IPS DF 6.9 (cell line): Measurements from ENCODE around the gene BTBD7.
A peak's percentile ranks its signal among the peaks of the same experiment; 100 is the strongest.

ENCODE experiments used
- DNase-seq: peaks from one replicate; pipeline ENCODE4 v3.0.0-alpha.2; 2013; ENCODE audit warnings: low read depth, low spot score
- H3K27ac ChIP-seq: one replicate; pipeline ENCODE4 v1.5.1; 2013; ENCODE audit warnings: low read length, control low read depth
- H3K27me3 ChIP-seq: 2 replicates; pipeline ENCODE4 v1.6.1; 2013; ENCODE audit warnings: mild to moderate bottlenecking, low read length; ENCODE audit not compliant: control insufficient read depth, insufficient read depth
- H3K36me3 ChIP-seq: 2 replicates; pipeline ENCODE4 v1.6.1; 2013; ENCODE audit warnings: low read length; ENCODE audit not compliant: control insufficient read depth, insufficient read depth
- H3K4me1 ChIP-seq: 2 replicates; pipeline ENCODE4 v1.6.1; 2013; ENCODE audit warnings: low read length; ENCODE audit not compliant: control insufficient read depth, insufficient read depth
- H3K4me3 ChIP-seq: 2 replicates; pipeline ENCODE4 v1.5.1; 2013; ENCODE audit warnings: mild to moderate bottlenecking, low read length
- H3K9me3 ChIP-seq: 2 replicates; pipeline ENCODE4 v1.6.1; 2013; ENCODE audit warnings: low read length, inconsistent platforms; ENCODE audit not compliant: control insufficient read depth, insufficient read depth
- WGBS: extraction: QIAGEN DNeasy Blood & Tissue Kit; methylation state at CpG from one replicate; pipeline ENCODE4 v1.1.7; 2013; ENCODE audit warnings: mixed read lengths, missing lambda C conversion rate; ENCODE audit not compliant: insufficient read length, insufficient coverage; 5-methylcytosine and 5-hydroxymethylcytosine counted together

BTBD7 gene

GRCh38 chr14:93303659-93304058 is 29.2 kb downstream of the BTBD7 start:
- Histone ChIP-seq H3K27me3 (no peaks in the 10 kb centered on the region), H3K9me3 (no peaks in the 10 kb centered on the region), H3K4me3 (no peak overlapping the region), H3K36me3 (no peaks in the 10 kb centered on the region), H3K27ac (no peak overlapping the region), H3K4me1 (peaks cover 1% of the 10 kb centered on the region; the same call in 1 of the 2 replicates)
- DNase-seq, result no peak
- WGBS, result no CpG with 5 or more reads among the region's 3 CpGs

GRCh38 chr14:93302688-93303581 is 29.9 kb downstream of the BTBD7 start:
- Histone ChIP-seq H3K4me3 (no peak overlapping the region), H3K27me3 (no peaks in the 10 kb centered on the region), H3K9me3 (no peaks in the 10 kb centered on the region), H3K36me3 (no peaks in the 10 kb centered on the region), H3K27ac (no peak overlapping the region), H3K4me1 (peaks cover 1% of the 10 kb centered on the region; the same call in 1 of the 2 replicates)
- DNase-seq, result no peak
- WGBS, result no CpG with 5 or more reads among the region's 12 CpGs

- Histone ChIP-seq H3K4me3 (no peak overlapping the region), H3K4me1 (peaks cover 1% of the 10 kb centered on the region; the same call in 1 of the 2 replicates), H3K27me3 (no peaks in the 10 kb centered on the region), H3K27ac (no peak overlapping the region), H3K9me3 (no peaks in the 10 kb centered on the region), H3K36me3 (no peaks in the 10 kb centered on the region)
- no CpG with 5 or more reads among the region's 6 CpGs for WGBS
- peak; percentile 20 for DNase-seq
Observed at GRCh38 chr14:93301821-93302447, 30.9 kb downstream of the BTBD7 start.

GRCh38 chr14:93299866-93300265 is 33.0 kb downstream of the BTBD7 start:
- H3K27ac ChIP-seq, result no peak overlapping the region
- H3K36me3 ChIP-seq, result no peaks in the 10 kb centered on the region
- H3K27me3 ChIP-seq, result no peaks in the 10 kb centered on the region
- no peaks in the 10 kb centered on the region for H3K9me3 ChIP-seq
- WGBS, result 100% methylated on average over 3 of the region's 6 CpGs
- no peak overlapping the region for H3K4me3 ChIP-seq
- peaks cover 1% of the 10 kb centered on the region; the same call in 1 of the 2 replicates for H3K4me1 ChIP-seq
- no peak for DNase-seq

- no CpG with 5 or more reads among the region's 3 CpGs for WGBS
- Histone ChIP-seq H3K27ac (no peak overlapping the region), H3K4me1 (peaks cover 1% of the 10 kb centered on the region; the same call in 1 of the 2 replicates), H3K27me3 (no peaks in the 10 kb centered on the region), H3K36me3 (no peaks in the 10 kb centered on the region), H3K9me3 (no peaks in the 10 kb centered on the region), H3K4me3 (no peak overlapping the region)
- DNase-seq, result no peak
Observed at GRCh38 chr14:93299416-93299815, 33.4 kb downstream of the BTBD7 start.

GRCh38 chr14:93295541-93296220 is 37.2 kb downstream of the BTBD7 start:
- no peaks in the 10 kb centered on the region for H3K36me3 ChIP-seq
- no CpG with 5 or more reads among the region's 6 CpGs for WGBS
- H3K4me1 ChIP-seq, result peaks cover 1% of the 10 kb centered on the region; the same call in 1 of the 2 replicates
- no peak overlapping the region for H3K4me3 ChIP-seq
- H3K27ac ChIP-seq, result no peak overlapping the region
- no peaks in the 10 kb centered on the region for H3K27me3 ChIP-seq
- no peaks in the 10 kb centered on the region for H3K9me3 ChIP-seq
- no peak for DNase-seq

GRCh38 chr14:93286212-93286890 is 46.5 kb downstream of the BTBD7 start:
- H3K27ac ChIP-seq, result no peak overlapping the region
- H3K9me3 ChIP-seq, result no peaks in the 10 kb centered on the region
- no peaks in the 10 kb centered on the region for H3K27me3 ChIP-seq
- no CpG with 5 or more reads among the region's 4 CpGs for WGBS
- DNase-seq, result no peak
- H3K36me3 ChIP-seq, result no peaks in the 10 kb centered on the region
- no peak overlapping the region for H3K4me3 ChIP-seq
- no peaks in the 10 kb centered on the region for H3K4me1 ChIP-seq

- Histone ChIP-seq H3K9me3 (no peaks in the 10 kb centered on the region), H3K36me3 (no peaks in the 10 kb centered on the region), H3K27ac (no peak overlapping the region), H3K27me3 (no peaks in the 10 kb centered on the region), H3K4me1 (no peaks in the 10 kb centered on the region), H3K4me3 (no peak overlapping the region)
- no peak for DNase-seq
- WGBS, result no CpG with 5 or more reads among the region's 2 CpGs
Observed at GRCh38 chr14:93285044-93285443, 47.8 kb downstream of the BTBD7 start.

- Histone ChIP-seq H3K9me3 (no peaks in the 10 kb centered on the region), H3K27ac (no peak overlapping the region), H3K27me3 (no peaks in the 10 kb centered on the region), H3K36me3 (no peaks in the 10 kb centered on the region), H3K4me1 (no peaks in the 10 kb centered on the region), H3K4me3 (no peak overlapping the region)
- 100% methylated on average over 1 of the region's 1 CpG for WGBS
- no peak for DNase-seq
Observed at GRCh38 chr14:93281937-93282336, 50.9 kb downstream of the BTBD7 start.

GRCh38 chr14:93280743-93281142 is 52.1 kb downstream of the BTBD7 start:
- Histone ChIP-seq H3K4me1 (no peaks in the 10 kb centered on the region), H3K9me3 (no peaks in the 10 kb centered on the region), H3K4me3 (no peak overlapping the region), H3K36me3 (no peaks in the 10 kb centered on the region), H3K27ac (no peak overlapping the region), H3K27me3 (no peaks in the 10 kb centered on the region)
- no CpG with 5 or more reads among the region's 5 CpGs for WGBS
- DNase-seq, result no peak
